HepG2 (cell line): ENCODE measurements around the gene CCNB1.
A peak's percentile ranks its signal among the peaks of the same experiment; 100 is the strongest.

Experiments used
- BHLHE40 ChIP-seq: IDR thresholded peaks from 2 replicates; pipeline ENCODE4 v1.6.1; 2011; ENCODE audit warnings: low read length, improper control_type of control experiment
- MAX ChIP-seq: IDR thresholded peaks from 2 replicates; pipeline ENCODE4 v1.6.1; 2012; ENCODE audit warnings: inconsistent platforms
- MTF1 ChIP-seq: sonication (generic); formaldehyde crosslinking; IDR thresholded peaks from 2 replicates; pipeline ENCODE4 v1.5.0; 2020; ENCODE audit warnings: missing genetic modification reagents
- PBX3 ChIP-seq: sonication (generic); formaldehyde crosslinking; IDR thresholded peaks from 2 replicates; pipeline ENCODE4 v1.8.1; 2023; ENCODE audit warnings: missing genetic modification reagents, inconsistent platforms, borderline replicate concordance
- SP1 ChIP-seq, 2 experiments: fragments of 450-650 bp in 1 of 2; sonication (generic) in 1 of 2; formaldehyde crosslinking in 1 of 2; IDR thresholded peaks; 2 replicates each; pipeline versions ENCODE4 v1.4.0 to v1.6.1; 2016 to 2020; ENCODE audit warnings: missing genetic modification reagents in 1 of 2
- ZNF557 ChIP-seq: sonication (generic); formaldehyde crosslinking; IDR thresholded peaks from 2 replicates; pipeline ENCODE4 v1.4.0; 2020; ENCODE audit warnings: missing genetic modification reagents
- TF ChIP-seq, protein P1 (sequence below): sonication (generic); formaldehyde crosslinking; IDR thresholded peaks from 2 replicates; pipeline ENCODE4 v1.5.0; 2020; ENCODE audit warnings: mild to moderate bottlenecking, missing genetic modification reagents, moderate library complexity
- TF ChIP-seq, protein P2 (sequence below): sonication (generic); formaldehyde crosslinking; IDR thresholded peaks from 2 replicates; pipeline ENCODE4 v1.9.0; 2021; ENCODE audit warnings: mild to moderate bottlenecking, missing genetic modification reagents

GRCh38 chr5:69217548-69218526 lies 50.9 kb downstream of the CCNB1 start:
- TF ChIP-seq, protein P1, sequence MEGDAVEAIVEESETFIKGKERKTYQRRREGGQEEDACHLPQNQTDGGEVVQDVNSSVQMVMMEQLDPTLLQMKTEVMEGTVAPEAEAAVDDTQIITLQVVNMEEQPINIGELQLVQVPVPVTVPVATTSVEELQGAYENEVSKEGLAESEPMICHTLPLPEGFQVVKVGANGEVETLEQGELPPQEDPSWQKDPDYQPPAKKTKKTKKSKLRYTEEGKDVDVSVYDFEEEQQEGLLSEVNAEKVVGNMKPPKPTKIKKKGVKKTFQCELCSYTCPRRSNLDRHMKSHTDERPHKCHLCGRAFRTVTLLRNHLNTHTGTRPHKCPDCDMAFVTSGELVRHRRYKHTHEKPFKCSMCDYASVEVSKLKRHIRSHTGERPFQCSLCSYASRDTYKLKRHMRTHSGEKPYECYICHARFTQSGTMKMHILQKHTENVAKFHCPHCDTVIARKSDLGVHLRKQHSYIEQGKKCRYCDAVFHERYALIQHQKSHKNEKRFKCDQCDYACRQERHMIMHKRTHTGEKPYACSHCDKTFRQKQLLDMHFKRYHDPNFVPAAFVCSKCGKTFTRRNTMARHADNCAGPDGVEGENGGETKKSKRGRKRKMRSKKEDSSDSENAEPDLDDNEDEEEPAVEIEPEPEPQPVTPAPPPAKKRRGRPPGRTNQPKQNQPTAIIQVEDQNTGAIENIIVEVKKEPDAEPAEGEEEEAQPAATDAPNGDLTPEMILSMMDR (CRISPR knock-in tag), result 0 out of 2 replicates have a peak, but pooled peaks have one; percentile 4
- TF ChIP-seq ZNF557 (peak; percentile 46; the same call in 1 of the 2 replicates), BHLHE40 (no peak), PBX3 (no peak), MAX (peak; percentile 64), SP1 (IDR thresholded peaks at IDR 0.05) (no peak), SP1 (CRISPR knock-in tag; IDR thresholded peaks at IDR 0.05) (peak; percentile 52; the same call in 1 of the 2 replicates), MTF1 (CRISPR knock-in tag) (no peak)
- TF ChIP-seq, protein P2, sequence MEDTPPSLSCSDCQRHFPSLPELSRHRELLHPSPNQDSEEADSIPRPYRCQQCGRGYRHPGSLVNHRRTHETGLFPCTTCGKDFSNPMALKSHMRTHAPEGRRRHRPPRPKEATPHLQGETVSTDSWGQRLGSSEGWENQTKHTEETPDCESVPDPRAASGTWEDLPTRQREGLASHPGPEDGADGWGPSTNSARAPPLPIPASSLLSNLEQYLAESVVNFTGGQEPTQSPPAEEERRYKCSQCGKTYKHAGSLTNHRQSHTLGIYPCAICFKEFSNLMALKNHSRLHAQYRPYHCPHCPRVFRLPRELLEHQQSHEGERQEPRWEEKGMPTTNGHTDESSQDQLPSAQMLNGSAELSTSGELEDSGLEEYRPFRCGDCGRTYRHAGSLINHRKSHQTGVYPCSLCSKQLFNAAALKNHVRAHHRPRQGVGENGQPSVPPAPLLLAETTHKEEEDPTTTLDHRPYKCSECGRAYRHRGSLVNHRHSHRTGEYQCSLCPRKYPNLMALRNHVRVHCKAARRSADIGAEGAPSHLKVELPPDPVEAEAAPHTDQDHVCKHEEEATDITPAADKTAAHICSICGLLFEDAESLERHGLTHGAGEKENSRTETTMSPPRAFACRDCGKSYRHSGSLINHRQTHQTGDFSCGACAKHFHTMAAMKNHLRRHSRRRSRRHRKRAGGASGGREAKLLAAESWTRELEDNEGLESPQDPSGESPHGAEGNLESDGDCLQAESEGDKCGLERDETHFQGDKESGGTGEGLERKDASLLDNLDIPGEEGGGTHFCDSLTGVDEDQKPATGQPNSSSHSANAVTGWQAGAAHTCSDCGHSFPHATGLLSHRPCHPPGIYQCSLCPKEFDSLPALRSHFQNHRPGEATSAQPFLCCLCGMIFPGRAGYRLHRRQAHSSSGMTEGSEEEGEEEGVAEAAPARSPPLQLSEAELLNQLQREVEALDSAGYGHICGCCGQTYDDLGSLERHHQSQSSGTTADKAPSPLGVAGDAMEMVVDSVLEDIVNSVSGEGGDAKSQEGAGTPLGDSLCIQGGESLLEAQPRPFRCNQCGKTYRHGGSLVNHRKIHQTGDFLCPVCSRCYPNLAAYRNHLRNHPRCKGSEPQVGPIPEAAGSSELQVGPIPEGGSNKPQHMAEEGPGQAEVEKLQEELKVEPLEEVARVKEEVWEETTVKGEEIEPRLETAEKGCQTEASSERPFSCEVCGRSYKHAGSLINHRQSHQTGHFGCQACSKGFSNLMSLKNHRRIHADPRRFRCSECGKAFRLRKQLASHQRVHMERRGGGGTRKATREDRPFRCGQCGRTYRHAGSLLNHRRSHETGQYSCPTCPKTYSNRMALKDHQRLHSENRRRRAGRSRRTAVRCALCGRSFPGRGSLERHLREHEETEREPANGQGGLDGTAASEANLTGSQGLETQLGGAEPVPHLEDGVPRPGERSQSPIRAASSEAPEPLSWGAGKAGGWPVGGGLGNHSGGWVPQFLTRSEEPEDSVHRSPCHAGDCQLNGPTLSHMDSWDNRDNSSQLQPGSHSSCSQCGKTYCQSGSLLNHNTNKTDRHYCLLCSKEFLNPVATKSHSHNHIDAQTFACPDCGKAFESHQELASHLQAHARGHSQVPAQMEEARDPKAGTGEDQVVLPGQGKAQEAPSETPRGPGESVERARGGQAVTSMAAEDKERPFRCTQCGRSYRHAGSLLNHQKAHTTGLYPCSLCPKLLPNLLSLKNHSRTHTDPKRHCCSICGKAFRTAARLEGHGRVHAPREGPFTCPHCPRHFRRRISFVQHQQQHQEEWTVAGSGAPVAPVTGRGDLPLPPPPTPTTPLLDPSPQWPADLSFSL (CRISPR knock-in tag), result 0 out of 2 replicates have a peak, but pooled peaks have one; percentile 58
